Measurements from ENCODE around the gene ISX. TPM values are rescaled to one million over a fixed set of nuclear protein-coding genes. Genes with fewer than 3 reads are reported as not detected.

Gene ISX
- total and polyA plus RNA-seq, 10 of the 15 experiments (the other 5 are each of a cell fraction or from before 2014, with no cell fraction given), result 0.05 to 0.66 (median 0.25) TPM

DNA sequence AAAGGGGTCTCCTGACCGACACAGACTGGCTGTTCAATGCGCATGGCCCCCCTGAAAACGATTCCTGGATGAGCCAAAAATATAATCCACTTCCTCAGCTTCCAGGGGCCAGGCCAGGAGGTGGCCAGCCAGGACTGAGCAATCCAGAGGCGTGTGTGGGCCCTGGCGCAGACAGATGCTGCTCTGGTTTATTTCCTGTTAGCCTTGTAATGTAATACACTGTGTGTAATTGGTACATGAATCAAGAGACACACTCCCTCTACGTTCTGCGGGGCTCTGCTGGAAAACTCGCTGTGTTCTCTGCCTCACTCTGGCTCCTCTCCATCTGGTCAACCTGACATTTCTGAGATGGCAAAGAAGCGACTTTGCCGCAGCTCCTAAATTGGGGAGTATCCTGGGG, 26.3 kb upstream of the ISX start (continued):
- no peak for TF ChIP-seq RB1 (IDR thresholded peaks at IDR 0.05; ENCODE audit: borderline replicate concordance)
- TF ChIP-seq, protein P1, sequence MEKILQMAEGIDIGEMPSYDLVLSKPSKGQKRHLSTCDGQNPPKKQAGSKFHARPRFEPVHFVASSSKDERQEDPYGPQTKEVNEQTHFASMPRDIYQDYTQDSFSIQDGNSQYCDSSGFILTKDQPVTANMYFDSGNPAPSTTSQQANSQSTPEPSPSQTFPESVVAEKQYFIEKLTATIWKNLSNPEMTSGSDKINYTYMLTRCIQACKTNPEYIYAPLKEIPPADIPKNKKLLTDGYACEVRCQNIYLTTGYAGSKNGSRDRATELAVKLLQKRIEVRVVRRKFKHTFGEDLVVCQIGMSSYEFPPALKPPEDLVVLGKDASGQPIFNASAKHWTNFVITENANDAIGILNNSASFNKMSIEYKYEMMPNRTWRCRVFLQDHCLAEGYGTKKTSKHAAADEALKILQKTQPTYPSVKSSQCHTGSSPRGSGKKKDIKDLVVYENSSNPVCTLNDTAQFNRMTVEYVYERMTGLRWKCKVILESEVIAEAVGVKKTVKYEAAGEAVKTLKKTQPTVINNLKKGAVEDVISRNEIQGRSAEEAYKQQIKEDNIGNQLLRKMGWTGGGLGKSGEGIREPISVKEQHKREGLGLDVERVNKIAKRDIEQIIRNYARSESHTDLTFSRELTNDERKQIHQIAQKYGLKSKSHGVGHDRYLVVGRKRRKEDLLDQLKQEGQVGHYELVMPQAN (conservative IDR thresholded peaks at IDR 0.05), result no peak
- TF ChIP-seq, protein P2, sequence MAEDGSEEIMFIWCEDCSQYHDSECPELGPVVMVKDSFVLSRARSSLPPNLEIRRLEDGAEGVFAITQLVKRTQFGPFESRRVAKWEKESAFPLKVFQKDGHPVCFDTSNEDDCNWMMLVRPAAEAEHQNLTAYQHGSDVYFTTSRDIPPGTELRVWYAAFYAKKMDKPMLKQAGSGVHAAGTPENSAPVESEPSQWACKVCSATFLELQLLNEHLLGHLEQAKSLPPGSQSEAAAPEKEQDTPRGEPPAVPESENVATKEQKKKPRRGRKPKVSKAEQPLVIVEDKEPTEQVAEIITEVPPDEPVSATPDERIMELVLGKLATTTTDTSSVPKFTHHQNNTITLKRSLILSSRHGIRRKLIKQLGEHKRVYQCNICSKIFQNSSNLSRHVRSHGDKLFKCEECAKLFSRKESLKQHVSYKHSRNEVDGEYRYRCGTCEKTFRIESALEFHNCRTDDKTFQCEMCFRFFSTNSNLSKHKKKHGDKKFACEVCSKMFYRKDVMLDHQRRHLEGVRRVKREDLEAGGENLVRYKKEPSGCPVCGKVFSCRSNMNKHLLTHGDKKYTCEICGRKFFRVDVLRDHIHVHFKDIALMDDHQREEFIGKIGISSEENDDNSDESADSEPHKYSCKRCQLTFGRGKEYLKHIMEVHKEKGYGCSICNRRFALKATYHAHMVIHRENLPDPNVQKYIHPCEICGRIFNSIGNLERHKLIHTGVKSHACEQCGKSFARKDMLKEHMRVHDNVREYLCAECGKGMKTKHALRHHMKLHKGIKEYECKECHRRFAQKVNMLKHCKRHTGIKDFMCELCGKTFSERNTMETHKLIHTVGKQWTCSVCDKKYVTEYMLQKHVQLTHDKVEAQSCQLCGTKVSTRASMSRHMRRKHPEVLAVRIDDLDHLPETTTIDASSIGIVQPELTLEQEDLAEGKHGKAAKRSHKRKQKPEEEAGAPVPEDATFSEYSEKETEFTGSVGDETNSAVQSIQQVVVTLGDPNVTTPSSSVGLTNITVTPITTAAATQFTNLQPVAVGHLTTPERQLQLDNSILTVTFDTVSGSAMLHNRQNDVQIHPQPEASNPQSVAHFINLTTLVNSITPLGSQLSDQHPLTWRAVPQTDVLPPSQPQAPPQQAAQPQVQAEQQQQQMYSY (CRISPR knock-in tag; IDR thresholded peaks at IDR 0.05), result no peak
- TF ChIP-seq TCF7 (IDR thresholded peaks at IDR 0.05; ENCODE audit: borderline replicate concordance), result no peak
- TF ChIP-seq EP300 (IDR thresholded peaks at IDR 0.05; ENCODE audit: borderline replicate concordance in 1 of 2, control insufficient read depth in 1 of 2, low read depth in 2 of 2, low read length in 2 of 2), result no peak

All from GM12878 (cell line).